CD4-positive, CD25-positive, alpha-beta regulatory T cell (primary cell): ENCODE measurements around the gene PRR29. TPM values are rescaled to one million over a fixed set of nuclear protein-coding genes. Genes with fewer than 3 reads are reported as not detected.
"Not testable (repeated sequence)": the region's sequence is repeated elsewhere in the genome, so short reads cannot be mapped to it uniquely, and the experiment has no call there.

Experiments used
- ATAC-seq, 2 donors: fragments of 150-1000 bp; cut with Tn5 transposase; one replicate each; pipeline ENCODE4 v1.10.0; 2021; ENCODE audit warnings: low read depth in 2 of 2, moderate number of reproducible peaks in 2 of 2, moderate library complexity in 1 of 2
- DNase-seq, 3 donors: peaks; one replicate each; pipeline versions ENCODE4 v3.0.0 to v3.0.0-alpha.2; 2012 to 2022; ENCODE audit warnings: mixed read lengths in 1 of 3
- H3K27ac ChIP-seq: one replicate; pipeline ENCODE4 v1.7.0; 2013; ENCODE audit warnings: mild to moderate bottlenecking, low read length; ENCODE audit not compliant: insufficient read depth, poor library complexity, severe bottlenecking
- H3K27me3 ChIP-seq: one replicate; pipeline ENCODE4 v1.7.0; 2013; ENCODE audit warnings: low read length; ENCODE audit not compliant: control insufficient read depth, insufficient read depth
- H3K36me3 ChIP-seq: one replicate; pipeline ENCODE4 v1.7.0; 2013; ENCODE audit warnings: mild to moderate bottlenecking, low read length, moderate library complexity; ENCODE audit not compliant: control insufficient read depth, insufficient read depth
- H3K4me1 ChIP-seq: 2 replicates; pipeline ENCODE4 v1.7.0; 2013; ENCODE audit warnings: mild to moderate bottlenecking, low read length; ENCODE audit not compliant: insufficient read depth, control insufficient read depth, poor library complexity, severe bottlenecking
- H3K4me3 ChIP-seq: one replicate; pipeline ENCODE4 v1.7.0; 2013; ENCODE audit warnings: low read depth, mild to moderate bottlenecking, low read length, moderate library complexity
- H3K9me3 ChIP-seq, 2 experiments: 1 replicate in 1 of 2; 2 replicates in 1 of 2; pipeline ENCODE4 v1.7.0; 2013; ENCODE audit warnings: low read length in 2 of 2, mild to moderate bottlenecking in 1 of 2, moderate library complexity in 1 of 2; ENCODE audit not compliant: control insufficient read depth in 2 of 2
- H3K27ac Mint-ChIP-seq, 3 donors: one replicate each; pipeline ENCODE4 v1.8.0; 2020 to 2022; ENCODE audit warnings: mild to moderate bottlenecking in 3 of 3, mixed read lengths in 3 of 3, moderate library complexity in 2 of 3
- H3K27me3 Mint-ChIP-seq: one replicate; pipeline ENCODE4 v1.8.0; 2022; ENCODE audit warnings: mild to moderate bottlenecking, mixed read lengths
- H3K36me3 Mint-ChIP-seq: one replicate; pipeline ENCODE4 v1.8.0; 2020; ENCODE audit warnings: mixed read lengths
- H3K4me1 Mint-ChIP-seq, 4 donors: one replicate each; pipeline ENCODE4 v1.8.0; 2020 to 2022; ENCODE audit warnings: mixed read lengths in 4 of 4, mild to moderate bottlenecking in 1 of 4
- H3K4me3 Mint-ChIP-seq, 4 donors: one replicate each; pipeline ENCODE4 v1.8.0; 2020 to 2022; ENCODE audit warnings: mild to moderate bottlenecking in 4 of 4, mixed read lengths in 4 of 4, moderate library complexity in 3 of 4
- H3K9me3 Mint-ChIP-seq, 7 donors: one replicate each; pipeline ENCODE4 v1.8.0; 2020 to 2022; ENCODE audit warnings: mixed read lengths in 7 of 7, mild to moderate bottlenecking in 3 of 7, moderate library complexity in 2 of 7
- polyA plus RNA-seq, 4 donors: library from polyadenylated mRNA; unstranded; fragments of 300-500 nt; fragmentation: Illumina TruSeq; gene quantifications; one replicate each; pipeline ENCODE4 v1.2.3, GENCODE V29; 2021
- total RNA-seq: library from RNA; stranded (reverse); gene quantifications from one replicate; pipeline ENCODE4 v1.2.3, GENCODE V29; 2022

Gene PRR29
- total and polyA plus RNA-seq, 5 donors from 2014 or later: 0.52 to 6.9 (median 6.0) TPM

DNA sequence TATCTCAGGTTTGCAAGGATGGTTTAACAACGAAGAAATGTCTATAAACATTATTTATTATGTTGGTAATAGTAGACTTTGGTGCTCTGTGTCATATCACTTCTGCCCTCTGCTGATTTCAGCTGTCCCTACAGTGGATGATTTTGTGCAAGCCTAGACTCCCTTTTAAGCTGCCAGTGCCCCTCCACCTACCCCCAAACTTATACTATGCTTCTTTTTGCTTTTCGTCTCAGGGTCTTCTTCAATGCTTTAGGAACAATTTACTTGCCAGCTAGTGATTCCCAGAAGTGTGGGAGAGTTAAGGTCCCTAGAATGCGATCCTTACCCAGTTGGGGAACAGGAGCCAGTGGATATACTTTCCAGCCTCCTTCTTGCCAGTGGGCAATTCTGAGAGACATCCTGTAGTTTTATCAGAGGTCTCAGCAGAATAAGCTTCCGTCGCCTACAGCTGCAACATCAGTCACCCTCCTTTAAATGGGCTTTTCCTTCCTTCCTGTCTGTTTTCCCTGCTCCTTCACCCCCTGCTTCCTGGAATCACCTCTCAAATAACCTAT is 18.2 kb downstream of the PRR29 start:
- H3K9me3 Mint-ChIP-seq: peaks cover 0 to 4% (median 0%) of the 10 kb centered on the region in 7 donors
- peaks cover 17% of the 10 kb centered on the region for H3K27me3 Mint-ChIP-seq
- H3K36me3 Mint-ChIP-seq: peaks cover 24% of the 10 kb centered on the region
- DNase-seq: peak in 1 of 3 donors; percentile 55
- Histone ChIP-seq H3K4me1 (peaks cover 80% of the 10 kb centered on the region), H3K36me3 (peaks cover 10% of the 10 kb centered on the region), H3K4me3 (peak overlapping the region; percentile 98), H3K27me3 (no peaks in the 10 kb centered on the region), H3K27ac (peak overlapping the region; percentile 99), H3K9me3 (no peaks in the 10 kb centered on the region)
- ATAC-seq: no peak
- peak overlapping the region; percentile 94 to 100 (median 98) for H3K4me3 Mint-ChIP-seq
- peaks cover 39 to 74% (median 55%) of the 10 kb centered on the region in 4 donors for H3K4me1 Mint-ChIP-seq
- peak overlapping the region; percentile 93 to 100 (median 99) for H3K27ac Mint-ChIP-seq

DNA sequence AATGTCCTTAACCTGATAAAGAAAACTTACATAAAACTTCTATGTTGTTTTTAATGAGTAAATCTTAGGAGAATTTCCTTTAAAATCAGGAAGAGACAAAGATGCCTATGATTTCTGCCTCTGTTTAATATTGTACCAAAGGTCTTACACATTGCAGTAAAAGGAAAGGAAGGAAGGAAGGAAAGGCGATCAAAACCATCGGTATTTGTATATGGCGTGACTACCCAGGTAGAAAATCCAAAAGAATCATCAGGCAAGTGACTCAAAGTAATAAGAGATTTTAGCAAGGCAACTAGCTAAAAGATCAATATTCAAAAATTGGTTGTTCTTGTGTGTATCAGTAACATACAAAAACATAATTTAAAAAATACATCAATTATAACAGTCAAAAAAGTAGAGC is 18.8 kb downstream of the PRR29 start:
- peak overlapping the region; percentile 98 for H3K4me3 ChIP-seq

DNA sequence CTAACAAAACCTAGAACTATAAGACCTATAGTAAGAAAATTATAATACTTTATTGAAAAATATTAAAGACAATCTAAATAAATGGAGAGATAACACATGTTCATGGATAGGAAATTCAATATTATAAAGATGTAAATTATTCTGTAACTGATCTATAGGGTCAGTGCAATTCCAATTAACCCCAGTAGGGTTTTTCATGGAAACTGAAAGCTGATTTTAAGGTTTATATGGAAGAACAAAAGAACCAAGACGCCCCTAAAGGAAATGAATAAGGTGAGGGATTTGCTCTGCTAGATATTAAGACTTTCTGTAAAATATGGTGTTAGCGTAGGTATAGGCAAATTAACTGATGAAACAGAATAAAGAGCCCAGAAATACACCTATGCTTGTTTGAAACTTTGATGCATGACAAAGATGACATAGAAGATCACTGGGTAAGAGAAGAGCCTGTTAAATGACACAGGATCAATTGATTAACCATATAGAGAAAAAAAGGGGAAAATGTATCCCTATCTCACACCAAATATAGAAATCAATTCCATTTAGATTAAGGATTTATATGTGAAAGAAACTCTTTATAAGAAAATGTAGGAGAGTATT is 19.3 kb downstream of the PRR29 start:
- no peak for ATAC-seq
- H3K27me3 Mint-ChIP-seq: peaks cover 17% of the 10 kb centered on the region

More for the DNA sequence above, 18.8 kb downstream of the PRR29 start:
- Histone ChIP-seq H3K4me1 (peaks cover 78% of the 10 kb centered on the region), H3K27ac (peak overlapping the region; percentile 99), H3K9me3 (no peaks in the 10 kb centered on the region), H3K27me3 (no peaks in the 10 kb centered on the region), H3K36me3 (peaks cover 4% of the 10 kb centered on the region)
- Mint-ChIP-seq H3K27me3 (peaks cover 17% of the 10 kb centered on the region), H3K4me3 (peak overlapping the region; percentile 94 to 100 (median 98)), H3K9me3 (peaks cover 0 to 4% (median 0%) of the 10 kb centered on the region in 7 donors), H3K4me1 (peaks cover 33 to 74% (median 52%) of the 10 kb centered on the region in 4 donors), H3K36me3 (peaks cover 18% of the 10 kb centered on the region), H3K27ac (peak overlapping the region; percentile 93 to 100 (median 99))
- DNase-seq (no peak), ATAC-seq (no peak)

DNA sequence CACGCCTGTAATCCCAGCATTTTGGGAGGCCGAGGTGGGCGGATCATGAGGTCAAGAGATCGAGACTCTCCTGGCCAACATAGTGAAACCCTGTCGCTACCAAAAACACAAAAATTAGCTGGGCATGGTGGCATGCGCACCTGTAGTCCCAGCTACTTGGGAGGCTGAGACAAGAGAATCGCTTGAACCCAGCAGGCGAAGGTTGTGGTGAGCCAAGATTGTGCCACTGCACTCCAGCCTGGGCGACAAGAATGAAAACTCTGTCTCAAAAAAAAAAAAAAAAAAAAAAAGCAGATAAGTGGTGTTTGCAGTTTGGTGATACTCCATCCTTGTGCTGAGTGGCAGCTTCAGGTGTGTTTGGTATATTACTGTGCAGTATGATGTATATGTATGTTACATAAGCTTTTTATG is 21.4 kb downstream of the PRR29 start:
- Histone ChIP-seq H3K4me3 (peak overlapping the region; percentile 98), H3K27ac (peak overlapping the region; percentile 99), H3K4me1 (peaks cover 75% of the 10 kb centered on the region)
- not testable (repeated sequence) for H3K27me3 ChIP-seq, H3K9me3 ChIP-seq, H3K9me3 Mint-ChIP-seq, H3K36me3 ChIP-seq
- Mint-ChIP-seq H3K4me3 (peak overlapping the region; percentile 93 to 100 (median 98)), H3K4me1 (peaks cover 28 to 74% (median 52%) of the 10 kb centered on the region in 4 donors), H3K27me3 (peaks cover 17% of the 10 kb centered on the region), H3K27ac (peak overlapping the region; percentile 99 to 100 (median 99)), H3K36me3 (peaks cover 19% of the 10 kb centered on the region)
- ATAC-seq (peak in 1 of 2 donors; percentile 7), DNase-seq (peak in 1 of 3 donors; percentile 31)

More for the DNA sequence above, 19.3 kb downstream of the PRR29 start:
- Histone ChIP-seq H3K27me3 (no peaks in the 10 kb centered on the region), H3K4me3 (peak overlapping the region; percentile 98), H3K27ac (peak overlapping the region; percentile 99), H3K4me1 (peaks cover 78% of the 10 kb centered on the region), H3K36me3 (no peaks in the 10 kb centered on the region), H3K9me3 (no peaks in the 10 kb centered on the region)
- Mint-ChIP-seq H3K4me3 (peak overlapping the region; percentile 94 to 100 (median 98)), H3K4me1 (peaks cover 31 to 76% (median 54%) of the 10 kb centered on the region in 4 donors), H3K36me3 (peaks cover 18% of the 10 kb centered on the region), H3K27ac (peak overlapping the region; percentile 95 to 99 (median 98)), H3K9me3 (peaks cover 0 to 4% (median 0%) of the 10 kb centered on the region in 7 donors)
- DNase-seq: peak in 1 of 3 donors; percentile 40

DNA sequence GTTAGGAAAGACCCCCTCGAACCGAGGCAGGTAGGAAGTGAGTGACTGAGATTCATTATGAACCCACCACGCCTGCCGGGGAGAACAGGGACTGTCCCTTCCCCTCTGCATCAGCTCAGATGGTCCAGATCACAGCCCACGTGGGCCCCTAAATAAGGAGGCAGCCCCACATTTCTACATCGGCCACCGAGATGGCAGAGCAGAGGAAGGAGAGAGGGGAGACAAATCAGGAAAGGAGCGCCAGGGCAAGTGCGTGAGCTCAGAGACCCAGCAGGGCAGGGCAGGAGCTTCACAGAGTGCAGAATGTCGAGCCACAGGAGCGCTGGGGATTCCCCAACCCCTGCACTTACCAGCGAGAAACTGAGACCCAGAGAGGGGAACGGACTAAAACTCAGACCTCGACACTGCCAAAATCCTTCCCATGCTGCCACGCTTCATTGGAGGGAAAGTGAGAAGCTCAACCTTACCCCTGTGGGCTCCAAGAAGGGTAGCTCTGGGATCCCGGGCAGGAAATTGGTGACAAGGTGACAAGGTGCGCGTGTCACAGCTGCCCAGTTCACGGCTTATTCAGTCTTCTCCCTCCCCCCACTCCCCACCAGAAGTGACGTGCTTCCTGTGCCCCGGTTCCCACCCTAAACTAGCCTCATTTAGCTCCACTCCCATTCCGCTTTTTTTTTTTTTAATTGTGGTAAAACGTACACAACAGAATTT is 22.1 kb downstream of the PRR29 start, which contains the start of gene ICAM2:
ICAM2 (minus strand) TSS at position 578 of the 711 bp plus-strand sequence. CDS start 13,942 bp downstream, outside the sequence.
- H3K4me1 ChIP-seq: peaks cover 77% of the 10 kb centered on the region
- Mint-ChIP-seq H3K27ac (peak within 1 kb of the TSS; percentile 99 to 100 (median 99)), H3K27me3 (peaks cover 17% of the 10 kb centered on the region), H3K36me3 (peaks cover 14% of the 10 kb centered on the region), H3K4me3 (peak within 1 kb of the TSS; percentile 93 to 100 (median 98)), H3K9me3 (peaks cover 0 to 4% (median 0%) of the 10 kb centered on the region in 7 donors), H3K4me1 (peaks cover 28 to 74% (median 53%) of the 10 kb centered on the region in 4 donors)
- H3K27ac ChIP-seq: peak within 1 kb of the TSS; percentile 99
- peak; percentile 91 to 99 (median 96) for DNase-seq
- H3K9me3 ChIP-seq: no peaks in the 10 kb centered on the region
- H3K4me3 ChIP-seq: peak within 1 kb of the TSS; percentile 98
- no peaks in the 10 kb centered on the region for H3K27me3 ChIP-seq
- peak; percentile 81 to 84 for ATAC-seq
- no peaks in the 10 kb centered on the region for H3K36me3 ChIP-seq

DNA sequence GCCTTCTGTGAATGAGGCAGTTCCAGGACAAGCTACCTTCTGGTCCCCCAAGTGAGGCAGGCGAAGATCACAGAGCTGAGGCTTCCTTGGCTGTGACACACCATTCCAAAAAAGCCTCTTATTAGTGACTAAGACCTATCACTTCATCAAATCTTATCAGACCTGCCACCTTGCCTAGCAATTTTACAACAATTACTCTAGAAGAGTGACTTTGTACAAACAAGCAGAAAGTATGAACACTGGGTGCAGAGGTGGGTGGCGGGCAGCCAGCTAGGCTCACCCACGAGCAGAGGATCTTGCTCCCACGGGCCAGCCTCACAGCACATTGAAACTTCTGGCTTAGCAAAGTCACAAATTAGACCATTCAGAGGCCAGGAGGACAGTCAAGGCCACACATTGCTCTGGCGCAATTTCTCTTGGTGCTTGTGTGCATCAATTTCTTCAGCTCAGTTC is 24.5 kb downstream of the PRR29 start:
- H3K9me3 ChIP-seq: no peaks in the 10 kb centered on the region
- H3K27me3 ChIP-seq: no peaks in the 10 kb centered on the region
- Mint-ChIP-seq H3K27ac (peak overlapping the region; percentile 99 to 100 (median 99)), H3K36me3 (peaks cover 5% of the 10 kb centered on the region), H3K4me1 (peaks cover 26 to 72% (median 49%) of the 10 kb centered on the region in 4 donors), H3K4me3 (peak overlapping the region; percentile 73 to 97 (median 83)), H3K27me3 (peaks cover 13% of the 10 kb centered on the region), H3K9me3 (peaks cover 0 to 4% (median 0%) of the 10 kb centered on the region in 7 donors)
- peaks cover 72% of the 10 kb centered on the region for H3K4me1 ChIP-seq
- no peak for ATAC-seq
- no peak for DNase-seq
- H3K27ac ChIP-seq: peak overlapping the region; percentile 99
- H3K4me3 ChIP-seq: no peak overlapping the region
- H3K36me3 ChIP-seq: no peaks in the 10 kb centered on the region

DNA sequence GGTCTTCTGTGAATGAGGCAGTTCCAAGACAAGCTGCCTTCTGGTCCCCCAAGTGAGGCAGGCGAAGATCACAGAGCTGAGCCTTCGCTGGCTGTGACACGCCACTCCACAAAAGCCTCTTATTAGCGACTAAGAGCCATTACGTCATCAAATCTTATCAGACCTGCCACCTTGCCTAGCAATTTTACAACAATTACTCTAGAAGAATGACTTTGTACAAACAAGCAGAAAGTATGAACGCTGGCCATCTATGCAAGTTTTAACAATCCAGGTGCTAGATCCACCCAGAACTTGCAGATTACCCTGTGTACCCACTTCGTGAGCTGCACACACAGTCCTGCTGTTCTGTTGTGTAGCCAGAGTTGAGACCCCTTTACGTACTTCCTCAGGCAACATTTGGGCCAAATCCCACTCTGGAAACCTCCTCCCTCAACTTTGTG is 26.1 kb downstream of the PRR29 start:
- no peak for ATAC-seq
- peak overlapping the region; percentile 17 to 86 (median 76) for H3K4me3 Mint-ChIP-seq
- DNase-seq: no peak
- peaks cover 13% of the 10 kb centered on the region for H3K27me3 Mint-ChIP-seq
- Histone ChIP-seq H3K27me3 (no peaks in the 10 kb centered on the region), H3K4me1 (peaks cover 73% of the 10 kb centered on the region), H3K4me3 (no peak overlapping the region), H3K36me3 (no peaks in the 10 kb centered on the region), H3K27ac (peak overlapping the region; percentile 99), H3K9me3 (no peaks in the 10 kb centered on the region)
- peak overlapping the region; percentile 98 to 100 (median 99) for H3K27ac Mint-ChIP-seq
- H3K9me3 Mint-ChIP-seq: peaks cover 0 to 2% (median 0%) of the 10 kb centered on the region in 7 donors
- H3K36me3 Mint-ChIP-seq: peaks cover 2% of the 10 kb centered on the region
- H3K4me1 Mint-ChIP-seq: peaks cover 25 to 75% (median 49%) of the 10 kb centered on the region in 4 donors
